B cell (primary cell): ENCODE data around the gene AGT.

Experiments
- CTCF ChIP-seq: fragments of 200-600 bp; IDR thresholded peaks from one replicate; pipeline ENCODE4 v1.8.0; 2022; ENCODE audit warnings: antibody characterized with exemption, mild to moderate bottlenecking
- EZH2 ChIP-seq: IDR thresholded peaks from 2 replicates; pipeline ENCODE4 v1.6.1; 2012; ENCODE audit warnings: borderline replicate concordance, low read depth, mild to moderate bottlenecking, moderate library complexity, low read length; ENCODE audit not compliant: insufficient read depth, poor library complexity, severe bottlenecking

- TF ChIP-seq CTCF: no peak
- no peak for TF ChIP-seq EZH2
Measured at GRCh38 chr1:230658691-230659090, 55.2 kb downstream of the AGT start.
